IMR-90 (cell line): ENCODE results near the gene CCDC146. TPM values are rescaled to one million over a fixed set of nuclear protein-coding genes. Genes with fewer than 3 reads are reported as not detected.
A peak's percentile ranks its signal among the peaks of the same experiment; 100 is the strongest.

ENCODE experiments used
- ATAC-seq: fragments of 200-7000 bp; cut with Tn5 transposase; 2 replicates; pipeline ENCODE4 v1.9.1; 2020; ENCODE audit warnings: low read depth, mild to moderate bottlenecking, moderate library complexity
- BruUV-seq: library from RNA; stranded (reverse); fragments of 400-500 nt; replicated peaks from 2 replicates; lab custom pipeline; 2021; lab: Mats Ljungman, UMichigan
- CTCF ChIA-PET: fragments of 300-600 bp; formaldehyde crosslinking; extraction: SDS; loops from one replicate; lab custom pipeline; 2021; ENCODE audit warnings: antibody characterized with exemption; lab: Yijun Ruan, JAX
- POLR2A ChIA-PET: fragments of 300-600 bp; sonication (Branson Sonifier 250); formaldehyde crosslinking; loops from one replicate; lab custom pipeline; 2022; ENCODE audit warnings: antibody characterized with exemption; ENCODE audit not compliant: unreplicated experiment; lab: Charles Lee
- DNase-seq: peaks from one replicate; pipeline ENCODE4 v3.0.0; 2013
- H2AFZ ChIP-seq: replicated peaks from 2 replicates; pipeline ENCODE3; 2013; ENCODE audit warnings: low read length, mild to moderate bottlenecking; ENCODE audit not compliant: poor library complexity
- H2AK5ac ChIP-seq: 2 replicates; pipeline ENCODE4 v1.6.1; 2013; ENCODE audit warnings: low read depth, low read length, inconsistent platforms
- H2AK9ac ChIP-seq: replicated peaks from 2 replicates; pipeline ENCODE3; 2013; ENCODE audit warnings: mild to moderate bottlenecking, low read depth, low read length, moderate library complexity; ENCODE audit not compliant: poor library complexity
- H2BK120ac ChIP-seq: 2 replicates; pipeline ENCODE4 v1.6.1; 2013; ENCODE audit warnings: low read depth, low read length, inconsistent platforms
- H2BK15ac ChIP-seq: 3 replicates; pipeline ENCODE4 v1.6.1; 2013; ENCODE audit warnings: low read depth, low read length, inconsistent platforms
- H2BK20ac ChIP-seq: 2 replicates; pipeline ENCODE4 v1.6.1; 2013; ENCODE audit warnings: low read depth, mild to moderate bottlenecking, inconsistent platforms, low read length, moderate library complexity
- H2BK5ac ChIP-seq: 2 replicates; pipeline ENCODE4 v1.6.1; 2013; ENCODE audit warnings: mild to moderate bottlenecking, low read depth, low read length, inconsistent platforms; ENCODE audit not compliant: poor library complexity, severe bottlenecking
- H3K14ac ChIP-seq: replicated peaks from 2 replicates; pipeline ENCODE4 v1.6.1; 2013; ENCODE audit warnings: low read depth, low read length, inconsistent platforms
- H3K18ac ChIP-seq: 2 replicates; pipeline ENCODE4 v1.6.1; 2013; ENCODE audit warnings: low read depth, low read length, control low read depth
- H3K23ac ChIP-seq: 2 replicates; pipeline ENCODE4 v1.6.1; 2013; ENCODE audit warnings: low read depth, low read length, inconsistent platforms
- H3K27ac ChIP-seq: 2 replicates; pipeline ENCODE4 v1.5.1; 2013; ENCODE audit warnings: mild to moderate bottlenecking, control low read depth, low read length; ENCODE audit not compliant: insufficient read depth
- H3K27me3 ChIP-seq: 2 replicates; pipeline ENCODE4 v1.6.1; 2013; ENCODE audit warnings: low read length; ENCODE audit not compliant: control insufficient read depth, insufficient read depth
- H3K36me3 ChIP-seq: 2 replicates; pipeline ENCODE4 v1.6.1; 2013; ENCODE audit warnings: low read length, mixed read lengths; ENCODE audit not compliant: control insufficient read depth, insufficient read depth
- H3K4ac ChIP-seq: 2 replicates; pipeline ENCODE4 v1.6.1; 2013; ENCODE audit warnings: low read depth, low read length, inconsistent platforms
- H3K4me1 ChIP-seq: 2 replicates; pipeline ENCODE4 v1.6.1; 2013; ENCODE audit warnings: low read length, mixed read lengths; ENCODE audit not compliant: control insufficient read depth, insufficient read depth
- H3K4me2 ChIP-seq: 2 replicates; pipeline ENCODE4 v1.6.1; 2013; ENCODE audit warnings: low read depth, mild to moderate bottlenecking, control low read depth, low read length, moderate library complexity
- H3K4me3 ChIP-seq: 2 replicates; pipeline ENCODE4 v1.5.1; 2013; ENCODE audit warnings: low read depth, mild to moderate bottlenecking, control low read depth, low read length, moderate library complexity; ENCODE audit not compliant: insufficient read depth
- H3K56ac ChIP-seq: 2 replicates; pipeline ENCODE4 v1.6.1; 2013; ENCODE audit warnings: low read length, inconsistent platforms; ENCODE audit not compliant: insufficient read depth; ENCODE audit errors: extremely low read depth
- H3K79me1 ChIP-seq, 2 experiments: 2 replicates each; pipeline ENCODE4 v1.6.1; 2013; ENCODE audit warnings: low read length in 2 of 2, inconsistent platforms in 1 of 2, low read depth in 1 of 2
- H3K9ac ChIP-seq: 2 replicates; pipeline ENCODE4 v1.6.1; 2013; ENCODE audit warnings: low read depth, low read length, control low read depth
- H3K9me1 ChIP-seq: 2 replicates; pipeline ENCODE4 v1.6.1; 2013; ENCODE audit warnings: low read length, inconsistent platforms; ENCODE audit not compliant: insufficient read depth
- H3K9me3 ChIP-seq: 2 replicates; pipeline ENCODE4 v1.6.1; 2013; ENCODE audit warnings: low read length; ENCODE audit not compliant: control insufficient read depth, insufficient read depth
- H4K20me1 ChIP-seq: 2 replicates; pipeline ENCODE4 v1.6.1; 2013; ENCODE audit warnings: low read length, inconsistent platforms; ENCODE audit not compliant: insufficient read depth
- H4K5ac ChIP-seq: 2 replicates; pipeline ENCODE4 v1.6.1; 2013; ENCODE audit warnings: mild to moderate bottlenecking, low read depth, low read length, control low read depth
- H4K8ac ChIP-seq, 2 experiments: 2 replicates each; pipeline ENCODE4 v1.6.1; 2013; ENCODE audit warnings: low read depth in 2 of 2, low read length in 2 of 2, control low read depth in 1 of 2, inconsistent platforms in 1 of 2
- H4K91ac ChIP-seq: 2 replicates; pipeline ENCODE4 v1.6.1; 2013; ENCODE audit warnings: low read depth, low read length, inconsistent platforms; ENCODE audit not compliant: insufficient read depth
- CEBPB ChIP-seq: IDR thresholded peaks from 2 replicates; pipeline ENCODE4 v1.6.1; 2012; ENCODE audit warnings: low read depth, low read length, improper control_type of control experiment
- CTCF ChIP-seq: conservative IDR thresholded peaks from 2 replicates; pipeline ENCODE4 v1.5.1; 2012; ENCODE audit warnings: mild to moderate bottlenecking, low read depth, low read length, improper control_type of control experiment
- MAZ ChIP-seq: IDR thresholded peaks from 2 replicates; pipeline ENCODE4 v1.6.1; 2012; ENCODE audit warnings: low read depth, mild to moderate bottlenecking, low read length, improper control_type of control experiment, moderate library complexity, borderline replicate concordance
- MXI1 ChIP-seq: IDR thresholded peaks from 2 replicates; pipeline ENCODE4 v1.6.1; 2012; ENCODE audit warnings: low read depth, mild to moderate bottlenecking, low read length, moderate library complexity, borderline replicate concordance
- NFE2L2 ChIP-seq: fragments of 150-350 bp; IDR thresholded peaks from 2 replicates; pipeline ENCODE4 v1.6.1; 2016; ENCODE audit warnings: low read depth, mild to moderate bottlenecking, low read length
- POLR2A ChIP-seq: IDR thresholded peaks from 2 replicates; pipeline ENCODE4 v1.6.1; 2012; ENCODE audit warnings: mild to moderate bottlenecking, low read depth, low read length
- WGBS, 2 experiments: methylation state at CpG; one replicate each; pipeline versions ENCODE4 v1.1.5 to v1.1.7; 2013; ENCODE audit warnings: missing lambda C conversion rate in 2 of 2; ENCODE audit not compliant: insufficient read length in 1 of 2; ENCODE audit errors: extremely low coverage in 2 of 2; 5-methylcytosine and 5-hydroxymethylcytosine counted together
- dilution Hi-C: fragments of 300-500 bp; cut with HindIII; formaldehyde crosslinking; loops from one replicate; pipeline ENCODE4 v1.14.3; 2018; ENCODE audit warnings: low sequenced_read_pairs; ENCODE audit not compliant: unreplicated experiment
- in situ Hi-C: fragments of 300-500 bp; cut with MboI; formaldehyde crosslinking; loops from 3 replicates; pipeline ENCODE4 v1.14.3; 2019; ENCODE audit warnings: low sequenced_read_pairs, inconsistent platforms, mixed read lengths
- intact Hi-C: fragments of 100-400 bp; cut with micrococcal nuclease; formaldehyde crosslinking; loops from 2 replicates; pipeline ENCODE4 v1.10.0; 2022
- polyA plus RNA-seq, 3 experiments: library from polyadenylated mRNA; depleted of rRNA; stranded (reverse); fragments of >200 nt; gene quantifications; 2 replicates each; pipeline ENCODE4 v1.2.3, GENCODE V29; 2012; ENCODE audit warnings: low replicate concordance in 1 of 3
- total RNA-seq: library from RNA; depleted of rRNA; stranded (reverse); fragments of >200 nt; gene quantifications from 2 replicates; pipeline ENCODE4 v1.2.3, GENCODE V29; 2012
- TF ChIP-seq, protein P1 (sequence below): fragments of 150-350 bp; IDR thresholded peaks from 2 replicates; pipeline ENCODE4 v1.6.1; 2017; ENCODE audit warnings: mild to moderate bottlenecking, antibody characterized with exemption, low read length, low read depth

Gene CCDC146
- total and polyA plus RNA-seq, 2 of the 4 experiments (the other 2 are of a cell fraction), result 0.54 to 1.7 TPM

DNA sequence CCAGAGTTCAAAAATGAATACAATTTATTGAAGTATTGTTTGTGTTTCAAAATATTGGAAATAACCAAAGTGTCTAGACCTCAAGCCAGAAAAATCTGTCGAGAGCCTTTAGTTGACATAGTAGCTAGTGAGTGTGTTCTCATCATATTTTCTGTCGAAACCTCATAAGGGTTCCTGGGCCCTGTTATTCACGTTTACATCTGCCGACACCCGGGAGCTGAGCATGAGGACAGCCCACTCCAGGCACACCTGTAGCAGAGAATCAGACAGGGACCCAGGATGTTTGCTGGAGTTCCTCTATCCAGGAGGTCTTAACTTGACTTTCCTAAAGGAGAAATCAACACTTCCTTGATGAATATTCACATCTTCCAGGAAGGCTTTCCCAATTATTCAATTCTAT, 149.4 kb downstream of the CCDC146 start:
- no peak overlapping the region for H3K27ac ChIP-seq
- BruUV-seq, result no TSS peak
- peak overlapping the region; percentile 27; the same call in 1 of the 2 replicates for H3K4ac ChIP-seq
- no peak overlapping the region for H3K14ac ChIP-seq
- H4K91ac ChIP-seq, result peak overlapping the region; percentile 59; the same call in 1 of the 2 replicates
- no peaks in the 10 kb centered on the region for H3K27me3 ChIP-seq
- no peak overlapping the region for H3K4me3 ChIP-seq
- H2BK15ac ChIP-seq, result peak overlapping the region; percentile 94; the same call in 1 of the 3 replicates
- H4K8ac ChIP-seq, result no peak overlapping the region
- H3K23ac ChIP-seq, result no peak overlapping the region
- no peaks in the 10 kb centered on the region for H3K36me3 ChIP-seq
- DNase-seq, result no peak
- dilution Hi-C loops (no loop called here), in situ Hi-C loops (no loop called here), intact Hi-C loops (no loop called here)
- peak overlapping the region; percentile 63; the same call in 1 of the 2 replicates for H2BK120ac ChIP-seq
- POLR2A ChIA-PET, result no interaction called here
- TF ChIP-seq MAZ (no peak), CEBPB (no peak), CTCF (no peak), POLR2A (no peak), NFE2L2 (no peak), MXI1 (no peak)
- TF ChIP-seq, protein P1, sequence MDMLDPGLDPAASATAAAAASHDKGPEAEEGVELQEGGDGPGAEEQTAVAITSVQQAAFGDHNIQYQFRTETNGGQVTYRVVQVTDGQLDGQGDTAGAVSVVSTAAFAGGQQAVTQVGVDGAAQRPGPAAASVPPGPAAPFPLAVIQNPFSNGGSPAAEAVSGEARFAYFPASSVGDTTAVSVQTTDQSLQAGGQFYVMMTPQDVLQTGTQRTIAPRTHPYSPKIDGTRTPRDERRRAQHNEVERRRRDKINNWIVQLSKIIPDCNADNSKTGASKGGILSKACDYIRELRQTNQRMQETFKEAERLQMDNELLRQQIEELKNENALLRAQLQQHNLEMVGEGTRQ, result no peak
- peaks cover 3% of the 10 kb centered on the region; the same call in 1 of the 2 replicates for H3K9me1 ChIP-seq
- H2AFZ ChIP-seq, result no peak overlapping the region
- H3K9ac ChIP-seq, result no peak overlapping the region
- H3K4me1 ChIP-seq, result peaks cover 18% of the 10 kb centered on the region
- no peaks in the 10 kb centered on the region for H3K79me1 ChIP-seq
- no peak overlapping the region; the same call in 1 of the 2 replicates for H3K18ac ChIP-seq
- H4K5ac ChIP-seq, result no peak overlapping the region
- H3K4me2 ChIP-seq, result no peak overlapping the region
- H3K56ac ChIP-seq, result no peak overlapping the region
- no peaks in the 10 kb centered on the region for H3K9me3 ChIP-seq
- H4K20me1 ChIP-seq, result no peaks in the 10 kb centered on the region
- no peak overlapping the region for H2BK5ac ChIP-seq
- H2BK20ac ChIP-seq, result no peak overlapping the region
- ATAC-seq, result no peak
- 100% methylated on average over 2 of the region's 5 CpGs; no CpG with 5 or more reads in 1 of the 2 experiments for WGBS, 2 experiments
- CTCF ChIA-PET, result no interaction called here
- peak overlapping the region; percentile 88 for H2AK5ac ChIP-seq
- H2AK9ac ChIP-seq, result no peak overlapping the region
